Right forelimb (tissue), 1 donor: ENCODE results near the gene LRP1.

Experiments
- DNase-seq: peaks from one replicate; pipeline ENCODE4 v3.0.0-alpha.2; 2018

Gene LRP1

GRCh38 chr12:57240066-57240921, 112.0 kb downstream of the LRP1 start:
- peak; percentile 75 for DNase-seq

GRCh38 chr12:57240926-57241401, 112.7 kb downstream of the LRP1 start:
- peak; percentile 57 for DNase-seq

GRCh38 chr12:57241402-57242310, 113.4 kb downstream of the LRP1 start:
- peak; percentile 52 for DNase-seq

GRCh38 chr12:57242329-57242690, 114.0 kb downstream of the LRP1 start:
- peak; percentile 72 for DNase-seq

GRCh38 chr12:57242691-57243454, 114.6 kb downstream of the LRP1 start:
- DNase-seq = peak; percentile 79

- DNase-seq = peak; percentile 85
Observed at GRCh38 chr12:57243521-57244311, 115.4 kb downstream of the LRP1 start.

GRCh38 chr12:57244312-57244696, 116.0 kb downstream of the LRP1 start:
- DNase-seq = peak; percentile 40

- no peak for DNase-seq
Observed at GRCh38 chr12:57247041-57247440, 118.8 kb downstream of the LRP1 start.

- no peak for DNase-seq
Observed at GRCh38 chr12:57248934-57249742, 120.9 kb downstream of the LRP1 start.

- no peak for DNase-seq
Observed at GRCh38 chr12:57250541-57250940, 122.3 kb downstream of the LRP1 start.

GRCh38 chr12:57250956-57251355, 122.7 kb downstream of the LRP1 start, which contains the start of gene STAC3:
Gene STAC3, minus strand, starts transcription at chr12:57251187. Its CDS starts 1,551 bp downstream, at chr12:57249636.
- DNase-seq = no peak

GRCh38 chr12:57254506-57255280, 126.4 kb downstream of the LRP1 start:
- DNase-seq = no peak

- DNase-seq = no peak
Observed at GRCh38 chr12:57255916-57256315, 127.6 kb downstream of the LRP1 start.

- no peak for DNase-seq
Observed at GRCh38 chr12:57258977-57259970, 131.0 kb downstream of the LRP1 start.

GRCh38 chr12:57260366-57260765, 132.1 kb downstream of the LRP1 start:
- no peak for DNase-seq

- no peak for DNase-seq
Observed at GRCh38 chr12:57261428-57261865, 133.2 kb downstream of the LRP1 start.

GRCh38 chr12:57262126-57262822, 134.0 kb downstream of the LRP1 start:
- no peak for DNase-seq
